SJCRH30 (cell line): ENCODE data around the gene SLC1A2. TPM values are rescaled to one million over a fixed set of nuclear protein-coding genes. Genes with fewer than 3 reads are reported as not detected.

Experiments
- DNase-seq, 2 experiments: peaks; one replicate each; pipeline ENCODE4 v3.0.0-alpha.2; 2015 to 2020
- H3K27ac ChIP-seq: fragments of 250-450 bp; sonication (Bioruptor Pico); 2 replicates; pipeline ENCODE4 v1.5.1; 2020; ENCODE audit warnings: mild to moderate bottlenecking, moderate library complexity
- H3K27me3 ChIP-seq: fragments of 250-450 bp; sonication (Bioruptor Pico); 2 replicates; pipeline ENCODE4 v1.5.1; 2020; ENCODE audit warnings: mild to moderate bottlenecking, moderate library complexity
- H3K36me3 ChIP-seq: fragments of 250-450 bp; sonication (Bioruptor Pico); 2 replicates; pipeline ENCODE4 v1.5.1; 2020; ENCODE audit warnings: mild to moderate bottlenecking, moderate library complexity
- H3K4me1 ChIP-seq: fragments of 250-450 bp; sonication (Bioruptor Pico); 2 replicates; pipeline ENCODE4 v1.5.1; 2020; ENCODE audit warnings: mild to moderate bottlenecking, moderate library complexity
- H3K4me3 ChIP-seq: fragments of 250-450 bp; sonication (Bioruptor Pico); 2 replicates; pipeline ENCODE4 v1.5.1; 2020; ENCODE audit warnings: mild to moderate bottlenecking, moderate library complexity
- H3K9me3 ChIP-seq: fragments of 250-450 bp; sonication (Bioruptor Pico); replicated peaks from 2 replicates; pipeline ENCODE4 v1.5.1; 2020; ENCODE audit warnings: mild to moderate bottlenecking, moderate library complexity
- total RNA-seq: library from RNA; depleted of rRNA; stranded (reverse); fragments of >200 nt; shearing (Covaris generic); gene quantifications from 2 replicates; pipeline ENCODE4 v1.2.3, GENCODE V29; 2014

SLC1A2 gene
- total RNA-seq, 1 experiment from 2014 or later: not detected

- DNase-seq: no peak
- H3K27ac ChIP-seq: no peak overlapping the region
- no peaks in the 10 kb centered on the region for H3K9me3 ChIP-seq
These were observed 61.4 kb downstream of the SLC1A2 start for GRCh38 chr11:35357923-35358322.

GRCh38 chr11:35355102-35355749 is 64.1 kb downstream of the SLC1A2 start:
- no peaks in the 10 kb centered on the region for H3K36me3 ChIP-seq
- H3K4me3 ChIP-seq: no peak overlapping the region
- H3K27ac ChIP-seq: no peak overlapping the region
- H3K9me3 ChIP-seq: no peaks in the 10 kb centered on the region
- no peak for DNase-seq
- no peaks in the 10 kb centered on the region for H3K4me1 ChIP-seq
- no peaks in the 10 kb centered on the region for H3K27me3 ChIP-seq

More at GRCh38 chr11:35357923-35358322, 61.4 kb downstream of the SLC1A2 start:
- Histone ChIP-seq H3K4me3 (no peak overlapping the region), H3K27me3 (no peaks in the 10 kb centered on the region), H3K4me1 (no peaks in the 10 kb centered on the region), H3K36me3 (no peaks in the 10 kb centered on the region)

GRCh38 chr11:35354644-35355043 is 64.7 kb downstream of the SLC1A2 start:
- Histone ChIP-seq H3K4me3 (no peak overlapping the region), H3K4me1 (no peaks in the 10 kb centered on the region), H3K27ac (no peak overlapping the region), H3K36me3 (no peaks in the 10 kb centered on the region), H3K27me3 (no peaks in the 10 kb centered on the region), H3K9me3 (no peaks in the 10 kb centered on the region)
- DNase-seq: no peak

GRCh38 chr11:35352077-35352888 is 67.1 kb downstream of the SLC1A2 start:
- H3K9me3 ChIP-seq: no peaks in the 10 kb centered on the region
- H3K36me3 ChIP-seq: no peaks in the 10 kb centered on the region
- no peak overlapping the region for H3K27ac ChIP-seq
- DNase-seq: no peak
- H3K4me1 ChIP-seq: no peaks in the 10 kb centered on the region
- no peak overlapping the region for H3K4me3 ChIP-seq
- no peaks in the 10 kb centered on the region for H3K27me3 ChIP-seq

GRCh38 chr11:35349897-35350296 is 69.5 kb downstream of the SLC1A2 start:
- DNase-seq: no peak
- Histone ChIP-seq H3K4me3 (no peak overlapping the region), H3K27ac (no peak overlapping the region), H3K4me1 (no peaks in the 10 kb centered on the region), H3K27me3 (no peaks in the 10 kb centered on the region), H3K9me3 (no peaks in the 10 kb centered on the region), H3K36me3 (no peaks in the 10 kb centered on the region)

- Histone ChIP-seq H3K27ac (no peak overlapping the region), H3K4me1 (no peaks in the 10 kb centered on the region), H3K27me3 (no peaks in the 10 kb centered on the region), H3K9me3 (no peaks in the 10 kb centered on the region), H3K4me3 (no peak overlapping the region), H3K36me3 (no peaks in the 10 kb centered on the region)
- DNase-seq: no peak
These were observed 70.3 kb downstream of the SLC1A2 start for GRCh38 chr11:35348898-35349687.

- Histone ChIP-seq H3K27ac (no peak overlapping the region), H3K4me1 (no peaks in the 10 kb centered on the region), H3K27me3 (no peaks in the 10 kb centered on the region), H3K9me3 (no peaks in the 10 kb centered on the region), H3K4me3 (no peak overlapping the region), H3K36me3 (no peaks in the 10 kb centered on the region)
- no peak for DNase-seq
These were observed 71.4 kb downstream of the SLC1A2 start for GRCh38 chr11:35347921-35348331.

GRCh38 chr11:35347173-35347878 is 72.0 kb downstream of the SLC1A2 start:
- Histone ChIP-seq H3K27me3 (no peaks in the 10 kb centered on the region), H3K36me3 (no peaks in the 10 kb centered on the region), H3K27ac (no peak overlapping the region), H3K9me3 (no peaks in the 10 kb centered on the region), H3K4me1 (no peaks in the 10 kb centered on the region), H3K4me3 (no peak overlapping the region)
- DNase-seq: no peak

- Histone ChIP-seq H3K9me3 (no peaks in the 10 kb centered on the region), H3K36me3 (no peaks in the 10 kb centered on the region), H3K27me3 (no peaks in the 10 kb centered on the region), H3K4me1 (no peaks in the 10 kb centered on the region), H3K27ac (no peak overlapping the region), H3K4me3 (no peak overlapping the region)
- DNase-seq: no peak
These were observed 72.7 kb downstream of the SLC1A2 start for GRCh38 chr11:35346472-35347156.

- Histone ChIP-seq H3K27me3 (no peaks in the 10 kb centered on the region), H3K4me1 (no peaks in the 10 kb centered on the region), H3K36me3 (no peaks in the 10 kb centered on the region), H3K4me3 (no peak overlapping the region), H3K9me3 (no peaks in the 10 kb centered on the region), H3K27ac (no peak overlapping the region)
- no peak for DNase-seq
These were observed 74.4 kb downstream of the SLC1A2 start for GRCh38 chr11:35344681-35345574.

- DNase-seq: no peak
- Histone ChIP-seq H3K9me3 (no peaks in the 10 kb centered on the region), H3K36me3 (no peaks in the 10 kb centered on the region), H3K4me1 (no peaks in the 10 kb centered on the region), H3K27me3 (no peaks in the 10 kb centered on the region), H3K4me3 (no peak overlapping the region), H3K27ac (no peak overlapping the region)
These were observed 76.2 kb downstream of the SLC1A2 start for GRCh38 chr11:35343033-35343598.

GRCh38 chr11:35340715-35341114 is 78.6 kb downstream of the SLC1A2 start:
- H3K36me3 ChIP-seq: no peaks in the 10 kb centered on the region
- DNase-seq: no peak
- no peaks in the 10 kb centered on the region for H3K4me1 ChIP-seq
- no peak overlapping the region for H3K27ac ChIP-seq
- no peak overlapping the region for H3K4me3 ChIP-seq
- H3K9me3 ChIP-seq: no peaks in the 10 kb centered on the region
- no peaks in the 10 kb centered on the region for H3K27me3 ChIP-seq

- H3K36me3 ChIP-seq: no peaks in the 10 kb centered on the region
- DNase-seq: no peak
- no peaks in the 10 kb centered on the region for H3K27me3 ChIP-seq
- H3K4me1 ChIP-seq: no peaks in the 10 kb centered on the region
- no peak overlapping the region for H3K4me3 ChIP-seq
- H3K9me3 ChIP-seq: no peaks in the 10 kb centered on the region
- H3K27ac ChIP-seq: no peak overlapping the region
These were observed 79.3 kb downstream of the SLC1A2 start for GRCh38 chr11:35340071-35340470.
